Left ventricle myocardium inferior (tissue), 1 donor: ENCODE results near the gene CDK5RAP1. TPM values are rescaled to one million over a fixed set of nuclear protein-coding genes. Genes with fewer than 3 reads are reported as not detected.

Experiments
- DNase-seq: peaks from one replicate; pipeline ENCODE4 v3.0.0-alpha.2; 2020
- H3K27ac ChIP-seq: fragments of 200-600 bp; replicated peaks from 2 replicates; pipeline ENCODE4 v1.8.0; 2021
- H3K27me3 ChIP-seq: fragments of 200-600 bp; 2 replicates; pipeline ENCODE4 v1.8.0; 2021; ENCODE audit warnings: low read depth
- H3K36me3 ChIP-seq: fragments of 200-600 bp; 2 replicates; pipeline ENCODE4 v1.8.0; 2021
- H3K4me1 ChIP-seq: fragments of 200-600 bp; 2 replicates; pipeline ENCODE4 v1.8.0; 2021
- H3K4me3 ChIP-seq: fragments of 200-600 bp; 2 replicates; pipeline ENCODE4 v1.8.0; 2021; ENCODE audit warnings: mild to moderate bottlenecking, moderate library complexity
- H3K9me3 ChIP-seq: fragments of 200-600 bp; replicated peaks from 2 replicates; pipeline ENCODE4 v1.8.0; 2021
- intact Hi-C: fragments of 100-400 bp; cut with micrococcal nuclease; formaldehyde crosslinking; loops from one replicate; pipeline ENCODE4 v1.11.0; 2022
- total RNA-seq: library from RNA; stranded (reverse); fragmentation: NEBNext Ultra II Directional; extraction: Animal tissue kit (Norgen Biotek cat#: 25700); gene quantifications from one replicate; pipeline ENCODE4 v1.2.1, GENCODE V29; 2021
- TF ChIP-seq, protein P1 (sequence below): fragments of 200-600 bp; IDR thresholded peaks from 2 replicates; pipeline ENCODE4 v1.8.0; 2021; ENCODE audit warnings: antibody characterized with exemption, mild to moderate bottlenecking, borderline replicate concordance
- donor health status: DM: no; HTN: yes; CAD: no; lungs with severe emphysema.

Gene CDK5RAP1
- total RNA-seq, 1 donor from 2014 or later = 19.9 TPM

DNA sequence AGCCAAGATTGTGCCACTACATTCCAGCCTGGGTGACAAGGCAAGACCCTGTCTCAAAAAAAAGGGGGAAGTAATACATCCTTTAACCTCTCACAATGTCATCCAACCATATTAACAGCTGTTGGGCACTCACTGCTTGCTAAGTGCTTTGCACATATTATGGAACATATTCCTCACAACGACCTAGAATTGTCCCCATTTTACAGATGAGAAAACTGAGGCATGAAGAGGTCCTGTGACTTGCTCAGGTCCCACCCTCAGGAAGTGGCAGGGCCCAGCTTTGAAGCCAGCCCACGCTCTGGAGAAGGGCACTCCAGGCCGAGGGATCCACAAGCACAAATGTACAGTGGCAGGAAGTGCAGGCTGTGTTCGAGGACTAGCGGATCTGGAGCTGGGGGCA, 85.0 kb downstream of the CDK5RAP1 start:
- intact Hi-C loops = no loop called here
- DNase-seq = no peak
- H3K4me3 ChIP-seq = no peak overlapping the region

DNA sequence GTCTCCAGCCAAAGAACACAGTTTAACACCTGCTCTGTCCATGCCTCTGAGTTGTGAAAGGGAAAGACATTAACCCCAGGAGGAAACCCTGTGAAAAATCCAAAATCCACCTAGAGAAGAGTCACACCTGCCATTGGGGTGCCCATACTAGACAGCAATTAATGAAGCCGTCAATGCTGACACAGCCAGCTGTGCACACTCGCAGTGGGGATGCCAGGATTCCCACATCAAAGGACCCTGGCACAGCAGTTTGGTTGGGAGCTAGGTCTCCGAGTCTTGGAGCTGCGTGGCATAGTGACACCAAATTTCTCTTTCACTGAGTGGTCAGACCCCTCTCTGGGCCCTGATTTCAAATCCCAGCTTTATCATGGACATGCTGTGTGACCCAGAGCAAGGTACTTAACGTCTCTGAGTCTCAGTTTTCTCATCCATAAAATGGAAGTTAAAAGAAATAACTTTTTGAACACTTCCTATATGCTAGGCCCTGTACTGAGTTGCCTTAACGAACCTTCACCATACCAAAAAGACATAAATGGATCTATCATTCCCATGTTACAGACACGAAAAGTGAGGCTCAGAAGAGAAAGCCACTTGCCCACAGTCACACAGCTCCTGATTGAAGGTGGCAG, 87.5 kb downstream of the CDK5RAP1 start:
- Histone ChIP-seq H3K27me3 (peaks cover 54% of the 10 kb centered on the region), H3K4me1 (no peaks in the 10 kb centered on the region), H3K4me3 (no peak overlapping the region), H3K27ac (no peak overlapping the region), H3K36me3 (no peaks in the 10 kb centered on the region), H3K9me3 (no peaks in the 10 kb centered on the region)
- intact Hi-C loops = no loop called here
- TF ChIP-seq, protein P1, sequence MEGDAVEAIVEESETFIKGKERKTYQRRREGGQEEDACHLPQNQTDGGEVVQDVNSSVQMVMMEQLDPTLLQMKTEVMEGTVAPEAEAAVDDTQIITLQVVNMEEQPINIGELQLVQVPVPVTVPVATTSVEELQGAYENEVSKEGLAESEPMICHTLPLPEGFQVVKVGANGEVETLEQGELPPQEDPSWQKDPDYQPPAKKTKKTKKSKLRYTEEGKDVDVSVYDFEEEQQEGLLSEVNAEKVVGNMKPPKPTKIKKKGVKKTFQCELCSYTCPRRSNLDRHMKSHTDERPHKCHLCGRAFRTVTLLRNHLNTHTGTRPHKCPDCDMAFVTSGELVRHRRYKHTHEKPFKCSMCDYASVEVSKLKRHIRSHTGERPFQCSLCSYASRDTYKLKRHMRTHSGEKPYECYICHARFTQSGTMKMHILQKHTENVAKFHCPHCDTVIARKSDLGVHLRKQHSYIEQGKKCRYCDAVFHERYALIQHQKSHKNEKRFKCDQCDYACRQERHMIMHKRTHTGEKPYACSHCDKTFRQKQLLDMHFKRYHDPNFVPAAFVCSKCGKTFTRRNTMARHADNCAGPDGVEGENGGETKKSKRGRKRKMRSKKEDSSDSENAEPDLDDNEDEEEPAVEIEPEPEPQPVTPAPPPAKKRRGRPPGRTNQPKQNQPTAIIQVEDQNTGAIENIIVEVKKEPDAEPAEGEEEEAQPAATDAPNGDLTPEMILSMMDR = no peak
- no peak for DNase-seq

More for the DNA sequence above, 85.0 kb downstream of the CDK5RAP1 start:
- Histone ChIP-seq H3K27me3 (peaks cover 79% of the 10 kb centered on the region), H3K36me3 (no peaks in the 10 kb centered on the region), H3K4me1 (no peaks in the 10 kb centered on the region), H3K27ac (no peak overlapping the region), H3K9me3 (no peaks in the 10 kb centered on the region)
- TF ChIP-seq, protein P1 = no peak

DNA sequence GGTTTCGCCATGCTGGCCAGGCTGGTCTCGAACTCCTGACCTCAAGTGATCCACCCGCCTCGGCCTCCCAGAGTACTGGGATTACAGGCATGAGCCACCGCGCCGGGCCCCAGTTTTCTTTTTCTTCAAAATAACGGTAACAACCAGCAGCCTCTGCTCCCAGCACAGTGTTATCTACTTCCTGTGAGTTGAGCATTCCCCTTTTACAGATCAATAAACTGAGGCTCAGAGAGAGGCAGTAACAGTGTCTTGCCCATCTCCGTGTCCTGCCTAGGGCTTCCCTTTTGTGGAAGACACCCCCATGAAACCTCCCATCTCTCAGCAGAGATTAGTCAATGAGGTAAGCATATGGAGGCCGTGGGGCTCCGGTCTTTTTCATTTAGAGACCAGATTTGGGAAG, 88.7 kb downstream of the CDK5RAP1 start:
- intact Hi-C loops = no loop called here
- no peak for DNase-seq
- H3K4me3 ChIP-seq = no peak overlapping the region
- no peaks in the 10 kb centered on the region for H3K9me3 ChIP-seq
- H3K27me3 ChIP-seq = peaks cover 42% of the 10 kb centered on the region
- H3K36me3 ChIP-seq = no peaks in the 10 kb centered on the region
- no peak overlapping the region for H3K27ac ChIP-seq
- H3K4me1 ChIP-seq = no peaks in the 10 kb centered on the region
- TF ChIP-seq, protein P1 = no peak

DNA sequence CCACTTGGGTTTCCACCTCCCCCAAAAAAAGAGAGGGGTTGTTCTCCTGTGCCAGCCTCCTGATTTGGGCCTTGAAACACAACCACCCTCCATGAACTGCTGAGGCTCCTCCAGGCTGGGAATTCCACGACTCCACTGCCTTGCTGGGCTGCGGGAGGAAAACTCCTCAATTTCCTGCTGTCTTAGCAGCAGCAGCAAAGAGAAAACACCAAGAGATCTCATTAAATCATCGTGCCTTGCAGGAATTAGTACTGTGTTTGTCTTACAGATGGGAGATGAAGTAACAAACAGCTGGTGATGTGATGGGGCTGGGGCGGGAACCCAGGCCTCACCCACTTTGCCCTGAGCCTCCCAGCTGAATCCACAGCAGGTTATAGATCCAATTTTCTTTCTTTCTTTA, 89.3 kb downstream of the CDK5RAP1 start:
- H3K27me3 ChIP-seq = peaks cover 42% of the 10 kb centered on the region
- TF ChIP-seq, protein P1 = no peak
- no peak for DNase-seq
- intact Hi-C loops = no loop called here
- no peaks in the 10 kb centered on the region for H3K36me3 ChIP-seq
- no peak overlapping the region for H3K4me3 ChIP-seq
- H3K4me1 ChIP-seq = no peaks in the 10 kb centered on the region
- no peak overlapping the region for H3K27ac ChIP-seq
- no peaks in the 10 kb centered on the region for H3K9me3 ChIP-seq

DNA sequence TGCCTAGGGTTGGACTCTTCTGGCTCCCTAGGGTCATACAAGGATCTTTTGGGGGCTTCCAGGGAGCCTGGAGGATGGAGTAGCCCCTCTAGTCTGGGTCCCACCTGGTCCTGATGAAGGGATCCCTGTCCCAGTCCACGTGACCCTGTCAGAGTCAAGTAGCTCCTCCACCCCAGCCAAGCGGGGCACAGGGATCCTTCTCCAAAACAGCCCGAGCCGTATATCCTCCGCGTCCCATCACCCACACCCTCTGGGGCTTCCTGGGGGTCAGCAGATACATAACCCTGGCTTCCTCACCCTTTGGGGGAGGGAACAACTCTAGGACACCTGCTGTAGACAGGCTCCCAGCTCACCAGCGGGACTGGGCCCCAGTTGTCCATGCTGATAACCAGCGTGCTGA, 90.3 kb downstream of the CDK5RAP1 start:
- Histone ChIP-seq H3K4me1 (no peaks in the 10 kb centered on the region), H3K27ac (no peak overlapping the region)
- intact Hi-C loops = no loop called here

More for the DNA sequence above, 90.3 kb downstream of the CDK5RAP1 start:
- DNase-seq = no peak
- no peaks in the 10 kb centered on the region for H3K9me3 ChIP-seq
- peaks cover 42% of the 10 kb centered on the region for H3K27me3 ChIP-seq
- no peak overlapping the region for H3K4me3 ChIP-seq
- TF ChIP-seq, protein P1 = no peak
- H3K36me3 ChIP-seq = no peaks in the 10 kb centered on the region
